Measurements from ENCODE around the gene TPH2. TPM values are rescaled to one million over a fixed set of nuclear protein-coding genes. Genes with fewer than 3 reads are reported as not detected.
A peak's percentile ranks its signal among the peaks of the same experiment; 100 is the strongest.

The TPH2 gene
- polyA plus RNA-seq, 10 donors, result 0.12 to 0.37 TPM; not detected in 8

DNA sequence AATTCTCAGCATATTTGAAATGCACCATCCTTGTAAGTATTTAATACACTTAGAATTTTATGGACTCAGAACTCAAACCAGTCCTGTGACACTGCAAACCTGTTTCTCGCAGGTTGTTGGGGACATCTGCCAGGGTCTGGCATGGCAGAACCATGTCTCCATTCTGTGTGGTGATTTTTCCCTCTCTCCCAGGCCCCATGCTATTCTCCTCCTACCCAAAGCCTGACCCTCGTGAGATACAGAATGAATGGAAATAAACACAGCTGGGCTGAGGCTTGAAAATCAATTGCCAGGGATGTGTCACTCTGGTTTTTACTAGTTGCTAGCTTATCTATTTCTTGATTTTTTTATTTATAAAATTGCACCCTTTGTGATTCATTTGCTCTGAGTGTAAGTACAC is 19.8 kb downstream of the TPH2 start:
- no peak for DNase-seq

DNA sequence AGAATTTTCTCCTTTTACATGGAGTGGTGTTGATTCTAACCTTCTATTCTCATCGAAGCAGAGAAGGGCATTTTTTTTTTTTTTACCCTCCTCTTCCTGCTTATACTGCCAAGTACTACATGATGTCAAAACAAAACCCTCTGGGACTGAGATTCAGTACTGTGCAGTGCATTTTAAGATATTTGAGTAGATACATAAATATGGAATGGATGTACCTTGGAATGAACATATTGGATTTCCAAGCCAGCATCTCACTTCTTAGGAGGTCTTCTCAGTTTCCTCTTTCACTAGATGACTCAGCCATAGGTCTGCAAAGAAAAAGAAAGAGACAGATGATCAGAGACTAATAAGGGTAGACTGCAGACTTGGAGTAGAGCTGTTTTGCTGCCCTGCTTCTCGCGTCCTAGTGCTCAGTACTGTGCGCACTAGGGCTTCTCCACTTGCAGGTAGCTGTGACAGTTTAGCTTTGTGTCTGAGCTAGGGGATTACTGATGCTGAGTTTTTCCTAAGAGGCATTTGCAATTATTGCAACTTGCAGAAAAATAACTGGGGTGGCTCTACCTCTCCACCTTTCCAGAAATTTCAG is 20.4 kb downstream of the TPH2 start:
- peak in 2 of 3 donors; percentile 6 to 14 for DNase-seq

DNA sequence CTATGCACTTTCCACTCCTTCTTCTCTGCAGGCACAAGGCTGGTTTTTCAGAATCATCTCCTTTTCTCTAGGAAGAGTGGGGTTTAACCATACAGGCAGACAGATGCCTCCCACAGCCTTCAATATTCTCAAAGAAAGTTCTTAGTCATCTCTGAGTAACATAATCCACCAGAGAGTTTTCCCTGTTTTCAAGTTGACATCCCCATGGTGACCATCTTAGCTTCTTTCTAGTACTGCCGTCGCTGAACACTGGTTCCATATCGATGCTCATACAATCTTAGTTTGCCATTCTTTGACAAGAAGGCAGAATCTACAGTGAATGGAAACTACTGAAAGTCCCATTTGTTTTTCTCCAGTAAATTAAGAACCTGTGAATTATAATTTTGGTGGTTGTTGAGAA is 28.6 kb downstream of the TPH2 start:
- no peak for DNase-seq

DNA sequence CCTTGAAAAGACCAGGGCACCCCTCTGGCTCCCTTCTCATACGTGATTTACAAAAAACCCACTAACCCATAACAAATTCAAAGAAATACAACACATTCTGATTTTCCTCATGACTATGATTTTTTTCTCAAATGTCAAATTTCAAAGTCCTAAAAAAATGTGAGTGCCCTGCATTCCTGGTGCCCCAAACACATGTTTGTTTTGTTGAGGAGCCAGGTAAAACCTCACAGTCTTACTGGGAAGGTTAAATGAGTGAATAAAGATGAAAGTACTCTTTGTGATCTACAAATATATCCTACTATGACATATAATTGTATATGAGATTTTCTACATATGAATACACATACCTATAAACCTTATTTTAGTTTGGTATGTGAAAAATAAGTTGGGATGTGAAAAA is 30.7 kb downstream of the TPH2 start:
- DNase-seq, result no peak

DNA sequence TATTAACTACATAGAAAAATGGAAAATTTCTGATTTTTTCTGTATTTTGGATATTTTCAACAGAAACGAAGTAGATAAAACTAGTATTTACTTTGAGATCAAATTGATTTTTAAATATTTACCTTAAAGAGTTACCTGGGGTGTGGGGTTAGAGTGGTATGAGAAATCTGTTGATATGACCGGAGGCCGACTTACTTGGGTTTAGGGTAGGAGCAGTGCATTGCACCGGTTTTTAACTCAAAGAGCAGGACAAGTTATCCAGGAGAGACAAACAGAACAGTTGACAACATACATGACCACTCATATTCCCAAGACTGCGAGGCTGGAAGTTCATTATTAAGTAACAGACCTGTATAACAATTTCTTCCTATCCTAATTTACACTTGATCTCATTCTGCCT is 31.4 kb downstream of the TPH2 start:
- no peak for DNase-seq

DNA sequence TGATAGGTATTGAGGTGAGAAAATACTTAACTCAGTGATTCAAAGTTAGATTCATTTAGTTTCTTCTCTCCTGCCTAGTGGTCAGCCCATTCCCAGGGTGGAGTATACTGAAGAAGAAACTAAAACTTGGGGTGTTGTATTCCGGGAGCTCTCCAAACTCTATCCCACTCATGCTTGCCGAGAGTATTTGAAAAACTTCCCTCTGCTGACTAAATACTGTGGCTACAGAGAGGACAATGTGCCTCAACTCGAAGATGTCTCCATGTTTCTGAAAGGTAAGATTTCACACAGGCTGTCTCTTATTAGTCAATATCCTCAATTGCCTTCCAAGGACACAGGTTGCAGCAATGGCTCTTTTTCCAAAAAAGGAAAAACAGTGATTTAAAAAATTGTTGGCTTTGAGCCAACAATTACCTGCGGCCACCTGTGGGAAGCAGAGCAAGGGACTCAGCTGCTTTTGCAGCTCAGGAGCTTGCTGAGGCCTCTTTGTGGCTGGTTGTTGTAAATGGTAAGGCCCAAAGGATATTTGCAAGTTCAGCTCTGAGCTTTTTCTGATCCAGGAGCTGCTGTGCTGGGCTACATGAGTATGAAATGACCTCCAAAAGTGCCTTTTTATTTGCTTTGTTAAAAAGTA is 33.9 kb downstream of the TPH2 start:
- no peak for DNase-seq

DNA sequence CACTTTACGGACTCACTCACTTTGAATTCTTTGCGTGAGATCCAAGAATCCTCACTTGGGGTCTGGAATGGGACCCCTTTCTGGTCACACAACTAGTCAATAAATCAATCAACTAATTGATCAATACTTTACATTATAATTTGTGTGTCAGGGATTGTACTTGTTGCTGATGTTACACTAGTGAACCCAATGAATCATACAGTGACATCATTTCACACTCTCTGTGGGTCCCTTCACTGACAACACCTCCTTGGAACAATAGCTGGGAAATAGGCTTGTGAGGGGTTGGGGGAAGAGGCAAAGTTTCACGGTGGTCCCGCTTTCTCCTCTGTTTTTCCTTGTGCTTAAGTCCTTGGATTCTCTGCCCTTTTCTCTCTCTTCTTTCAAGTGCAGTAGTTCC is 35.0 kb downstream of the TPH2 start:
- no peak for DNase-seq

DNA sequence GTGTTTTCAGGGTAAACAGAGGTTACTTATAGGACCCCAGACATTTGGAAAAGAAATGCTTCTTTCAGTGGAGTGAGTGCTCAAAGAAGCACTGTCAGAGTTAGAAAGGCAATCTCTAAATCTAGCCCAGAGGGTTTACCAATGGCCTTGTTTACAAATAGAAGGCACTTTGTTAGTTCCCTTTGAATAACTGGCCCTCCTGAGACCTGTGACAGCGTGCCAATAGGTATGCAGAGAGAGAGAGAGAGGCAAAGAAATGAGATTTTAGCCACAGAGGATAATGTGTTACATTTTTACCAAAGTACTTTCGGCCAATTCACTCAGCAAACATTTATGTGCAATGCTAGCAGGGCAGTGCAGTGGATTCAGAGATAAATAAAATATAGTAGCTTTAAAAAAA is 41.9 kb downstream of the TPH2 start:
- no peak for DNase-seq

DNA sequence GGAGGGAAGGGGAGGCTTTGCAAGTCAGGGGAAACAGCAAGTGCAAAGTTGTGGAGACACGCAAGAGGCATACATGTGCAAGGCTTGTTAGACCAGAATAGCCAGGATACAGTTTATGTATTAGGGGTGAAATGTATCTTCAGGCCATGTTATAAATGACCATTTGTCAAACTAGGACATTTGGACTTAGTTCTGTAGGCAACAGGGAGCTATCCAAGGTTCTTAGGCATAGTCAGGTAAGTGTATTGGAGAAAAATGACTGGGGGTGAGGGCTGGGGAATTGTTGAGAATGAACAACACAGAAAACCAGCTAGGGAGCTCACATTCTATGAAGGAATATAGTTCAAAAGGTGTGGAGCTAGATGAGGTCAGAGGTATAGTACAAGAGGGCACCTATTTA is 42.5 kb downstream of the TPH2 start:
- no peak for DNase-seq

DNA sequence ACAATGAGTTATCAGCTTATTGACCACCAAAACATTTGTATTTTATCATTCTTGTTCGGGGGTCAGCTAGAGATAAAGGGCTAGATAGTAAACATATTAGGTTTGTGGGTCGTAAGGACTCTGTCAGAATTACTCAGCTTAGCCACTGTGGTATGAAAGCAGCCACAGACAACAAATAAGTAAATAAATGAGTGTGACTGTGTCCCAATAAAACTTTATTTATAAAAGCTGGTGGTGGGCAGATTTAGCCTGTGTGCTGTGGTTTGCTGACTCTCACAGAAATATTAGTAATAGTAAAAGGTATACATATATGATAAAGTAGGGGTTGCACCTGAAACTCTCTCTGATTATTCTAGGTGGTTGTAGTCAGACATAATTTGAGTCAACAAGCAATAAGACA is 56.1 kb downstream of the TPH2 start:
- no peak for DNase-seq

DNA sequence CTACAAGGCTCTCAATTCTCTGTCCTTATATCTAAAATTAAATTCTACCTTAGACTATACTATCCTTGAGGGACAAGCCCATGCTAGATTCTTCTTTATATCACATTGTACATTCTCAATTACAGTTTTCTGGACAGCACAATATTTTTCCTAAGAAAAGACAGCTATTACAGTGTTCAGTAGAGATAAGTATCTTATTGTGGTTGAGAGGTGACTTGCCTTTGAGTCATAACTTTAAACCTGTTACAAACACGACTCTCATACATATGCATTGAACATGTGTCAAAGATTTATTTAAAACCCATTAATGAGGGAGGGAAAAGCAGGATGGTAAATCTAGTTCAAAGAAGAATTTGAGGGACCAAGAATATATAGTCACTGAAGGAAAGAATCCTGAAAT is 61.1 kb downstream of the TPH2 start:
- no peak for DNase-seq

DNA sequence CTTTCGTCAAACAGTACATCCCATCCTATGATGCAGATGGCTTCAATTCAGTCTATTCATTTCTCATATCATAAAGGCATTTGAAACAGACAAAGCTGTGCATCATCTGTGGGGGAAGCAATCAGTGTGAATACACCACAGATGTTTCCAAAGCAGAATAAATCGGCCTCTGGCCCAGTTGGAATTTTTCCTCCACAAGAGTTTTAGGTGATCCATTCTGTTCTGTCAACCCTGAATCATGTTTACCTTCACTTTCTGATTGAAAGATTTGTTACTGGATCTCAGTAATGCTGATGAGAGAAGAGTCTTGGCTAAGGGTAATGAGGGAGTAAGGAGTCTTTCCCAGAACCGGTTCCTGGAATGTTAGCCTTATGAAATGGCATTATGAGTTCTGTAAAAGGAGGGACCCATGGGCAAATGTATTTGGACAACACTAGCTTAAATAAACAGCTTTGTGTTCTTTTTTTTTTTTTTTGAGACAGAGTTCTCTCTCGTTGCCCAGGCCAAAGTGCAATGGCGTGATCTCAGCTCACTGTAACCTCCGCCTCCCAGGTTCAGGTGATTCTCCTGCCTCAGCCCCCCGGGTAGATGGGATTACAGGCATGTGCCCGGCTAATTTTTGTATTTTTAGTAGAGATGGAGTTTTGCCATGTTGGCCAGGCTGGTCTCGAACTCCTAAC is 62.5 kb downstream of the TPH2 start:
- no peak for DNase-seq

DNA sequence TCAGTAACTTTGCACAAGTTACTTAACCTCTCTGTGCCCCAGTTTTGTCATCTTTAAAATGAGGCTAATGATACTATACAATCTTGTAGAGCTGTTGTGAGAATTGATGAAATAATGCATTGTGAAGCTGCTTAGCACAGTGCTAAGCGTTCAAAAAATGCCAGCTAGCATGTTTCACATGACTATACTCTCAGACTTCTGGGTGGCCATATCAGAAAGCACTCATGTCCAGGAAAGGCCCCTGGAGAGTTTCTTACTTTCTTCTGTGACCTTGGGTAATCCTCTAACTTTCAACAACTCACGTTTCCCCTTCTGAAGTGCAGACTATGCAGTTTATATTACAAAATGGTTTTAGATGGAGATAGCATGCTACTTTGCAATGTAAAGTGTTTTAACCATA is 68.1 kb downstream of the TPH2 start:
- no peak for DNase-seq

DNA sequence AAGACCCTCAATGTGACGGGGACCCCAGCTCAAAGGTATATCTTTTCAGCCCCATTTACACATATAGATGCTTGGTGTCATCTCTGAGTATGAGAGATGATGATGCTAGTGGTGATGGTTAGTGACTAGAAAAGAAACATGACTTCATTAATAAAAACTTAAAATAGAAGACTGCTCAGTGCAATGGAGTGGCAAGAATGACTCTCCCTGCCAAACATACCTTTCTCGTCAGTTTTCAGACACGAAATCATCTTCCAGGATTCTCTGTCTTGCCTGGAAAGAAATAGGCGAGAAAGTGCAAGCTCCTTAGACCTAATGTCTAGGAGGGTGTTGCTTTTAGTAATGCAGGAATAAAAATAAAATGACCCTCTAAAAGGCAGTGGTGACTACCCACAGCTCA is 71.7 kb downstream of the TPH2 start:
- peak in 1 of 3 donors; percentile 12 for DNase-seq

DNA sequence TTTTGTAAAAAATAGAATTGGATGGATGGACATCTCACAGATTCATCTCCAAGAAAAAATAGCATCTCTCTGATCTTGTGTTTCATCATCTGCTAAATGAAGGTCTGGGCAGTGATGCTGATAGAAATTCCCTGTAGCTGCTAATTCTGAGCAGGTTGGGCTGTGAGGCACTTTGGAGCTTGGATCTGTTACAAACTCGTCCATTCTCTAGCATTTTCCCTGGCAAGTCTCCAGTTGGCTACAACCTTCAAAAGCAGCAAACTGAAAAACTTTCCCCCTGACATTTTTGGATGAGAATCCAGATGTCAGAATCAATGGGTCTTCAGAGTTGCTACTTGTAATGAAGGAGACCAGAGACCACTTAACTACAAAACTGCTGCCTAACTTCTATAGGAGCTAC is 72.7 kb downstream of the TPH2 start:
- DNase-seq, result peak; percentile 13 to 30 (median 19)

DNA sequence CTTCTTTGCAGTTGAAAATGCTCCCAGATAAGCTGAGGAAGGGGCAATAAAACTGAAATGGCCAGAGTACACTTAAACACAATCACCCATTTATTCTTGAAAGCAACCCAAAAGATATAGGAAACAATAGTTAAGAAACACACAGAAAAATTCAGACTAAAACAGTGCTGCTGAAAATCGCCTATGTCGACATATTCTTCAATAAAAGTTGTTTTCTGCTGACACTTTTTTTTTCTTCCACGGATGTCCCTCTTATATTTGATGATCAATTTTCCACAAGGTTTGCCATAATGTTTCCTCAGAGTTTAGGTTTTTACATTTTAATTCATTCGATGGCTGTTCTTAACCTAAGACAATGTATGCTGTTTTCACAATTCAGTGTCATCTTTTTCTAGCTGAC is 74.2 kb downstream of the TPH2 start:
- DNase-seq, result no peak

DNA sequence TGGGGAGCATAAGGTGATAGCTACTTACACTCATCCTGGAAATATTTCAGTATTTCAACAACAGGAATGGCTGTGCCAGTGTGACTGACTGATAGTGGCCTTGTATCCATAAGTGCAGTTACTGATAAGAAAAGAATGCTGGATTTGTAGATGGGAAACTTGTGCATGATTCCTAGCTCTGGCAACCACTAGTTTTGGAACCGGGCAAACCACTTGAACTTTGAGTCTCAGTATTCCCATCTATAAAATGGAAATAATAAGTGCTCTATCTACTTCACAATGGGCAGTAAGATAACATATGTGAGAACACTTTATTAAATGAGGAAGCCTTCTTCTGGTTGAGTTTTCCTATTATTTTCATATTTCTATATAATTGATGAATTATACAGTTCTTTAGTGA is 77.2 kb downstream of the TPH2 start:
- DNase-seq, result no peak

DNA sequence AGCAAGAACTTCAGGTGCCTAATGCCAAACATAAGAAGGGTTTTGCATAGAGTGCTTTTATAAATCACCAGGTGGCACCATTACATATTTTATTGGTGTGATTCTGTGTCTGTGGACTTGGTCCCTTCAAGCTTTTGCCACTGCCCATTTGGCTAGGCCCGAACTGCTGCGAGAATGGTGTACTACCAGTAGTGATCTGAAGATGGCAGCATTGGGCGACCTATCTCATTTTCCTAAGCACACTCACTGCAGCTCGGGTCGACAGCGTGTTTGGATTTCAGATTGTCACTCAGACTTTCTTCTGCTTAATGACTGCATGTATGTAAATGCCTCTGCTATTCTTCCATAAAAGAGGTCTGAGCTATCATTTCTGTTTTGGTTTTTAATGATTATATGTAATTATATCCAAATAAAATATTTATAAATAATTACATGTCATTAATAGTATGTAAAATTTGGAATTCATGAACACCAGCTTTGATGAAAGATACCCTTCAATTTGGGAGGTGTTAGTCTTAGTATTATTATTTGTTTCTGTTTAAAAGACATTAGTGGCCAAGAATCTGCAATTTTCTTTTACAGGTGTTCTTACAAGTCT is 78.5 kb downstream of the TPH2 start:
- DNase-seq, result peak; percentile 65 to 87 (median 84)

DNA sequence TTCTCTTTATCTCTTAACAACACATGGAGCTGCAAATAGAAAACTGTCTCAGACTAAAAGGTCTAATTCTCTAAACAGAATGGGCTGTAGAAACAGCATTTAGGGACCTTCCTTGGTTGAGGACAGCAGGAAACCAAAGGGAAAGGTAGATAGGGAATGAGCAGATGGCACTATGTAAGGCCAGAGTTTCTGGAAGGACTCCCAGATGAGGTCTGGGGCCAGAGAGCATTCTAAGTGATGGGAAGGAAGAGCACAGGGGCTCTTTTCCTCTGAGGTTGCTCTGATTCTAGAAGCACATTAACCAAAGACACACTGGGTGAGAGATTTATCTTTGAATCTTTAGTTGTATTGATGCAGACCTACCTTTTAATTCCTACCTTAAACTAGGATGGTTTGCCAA is 79.4 kb downstream of the TPH2 start:
- DNase-seq, result no peak

DNA sequence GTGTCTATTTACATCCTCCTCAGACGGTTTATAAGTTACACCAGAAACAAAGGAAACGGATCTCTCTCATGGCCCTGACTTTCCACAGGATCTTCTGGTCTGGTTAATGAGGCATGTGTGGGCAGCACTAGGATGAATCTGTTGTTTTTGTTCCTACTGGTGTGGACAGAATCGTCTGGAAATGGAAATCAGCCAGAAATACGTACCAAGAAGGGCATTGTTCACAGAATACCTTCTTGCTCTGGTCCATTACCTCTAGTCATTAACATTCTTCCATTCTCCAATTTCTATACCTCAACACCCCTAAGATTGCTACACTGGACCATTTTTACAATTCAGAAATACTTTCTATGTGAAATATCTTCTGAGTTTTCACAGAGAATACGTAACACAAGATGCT is 86.0 kb downstream of the TPH2 start:
- no peak for DNase-seq

DNA sequence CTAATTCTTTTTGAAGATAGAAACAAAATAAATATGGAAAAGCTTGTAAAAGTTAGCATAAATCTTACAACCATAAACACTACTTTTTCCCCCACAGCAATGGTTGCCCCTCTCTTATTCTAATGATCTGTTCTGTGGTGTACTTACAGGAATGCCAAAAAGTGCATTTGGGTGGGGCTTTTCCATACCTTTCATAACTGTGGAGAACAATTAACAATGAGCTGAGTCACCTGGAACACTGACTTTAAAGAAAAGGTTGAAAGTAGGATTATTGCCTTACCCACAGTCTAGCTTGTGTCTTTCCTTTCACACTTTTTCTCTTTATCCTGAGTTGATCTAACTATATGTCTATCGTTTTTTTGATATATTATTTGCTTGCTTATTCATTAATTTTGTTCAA is 86.9 kb downstream of the TPH2 start:
- DNase-seq, result no peak

DNA sequence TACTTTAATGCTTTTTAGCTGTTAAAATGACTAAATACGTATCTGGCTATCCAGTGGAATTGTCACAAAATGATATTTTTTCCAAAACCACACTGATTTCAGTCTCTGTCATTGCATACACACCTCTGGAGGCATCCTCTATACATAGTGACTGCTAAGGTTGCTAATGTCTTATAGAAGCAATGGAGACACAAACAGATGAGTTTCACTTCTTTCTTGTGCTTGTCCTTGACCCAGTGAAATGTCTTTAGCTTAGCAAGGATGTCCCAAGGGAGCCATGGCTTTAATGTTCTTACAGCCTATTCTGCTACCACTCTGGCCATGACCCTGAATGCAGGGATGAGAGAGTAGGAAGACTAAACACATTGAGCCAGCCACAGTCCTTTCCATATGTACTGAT is 90.3 kb downstream of the TPH2 start:
- no peak for DNase-seq

DNA sequence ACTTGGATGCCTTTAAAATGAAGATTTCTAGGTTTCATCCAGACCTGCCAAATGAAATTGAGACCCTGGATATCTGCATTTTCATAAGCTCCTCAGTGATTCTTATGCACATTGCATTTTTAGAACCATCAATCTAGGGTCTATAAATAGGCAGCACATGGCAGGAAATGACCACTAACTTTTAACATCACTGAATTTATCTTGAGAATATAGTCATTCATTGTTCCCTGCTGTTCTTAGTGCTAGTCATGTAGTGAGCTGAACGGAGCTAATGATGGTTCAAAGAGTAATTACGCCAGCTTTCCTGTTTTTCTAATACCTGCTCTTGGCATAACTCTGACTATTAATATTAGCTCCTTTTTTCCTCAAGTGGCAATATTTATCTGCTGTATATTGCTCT is 91.6 kb downstream of the TPH2 start:
- peak in 1 of 3 donors; percentile 5 for DNase-seq

All from muscle of back (tissue), 11 donors.